ENCODE data around the gene LARGE1.

Gene LARGE1

DNA sequence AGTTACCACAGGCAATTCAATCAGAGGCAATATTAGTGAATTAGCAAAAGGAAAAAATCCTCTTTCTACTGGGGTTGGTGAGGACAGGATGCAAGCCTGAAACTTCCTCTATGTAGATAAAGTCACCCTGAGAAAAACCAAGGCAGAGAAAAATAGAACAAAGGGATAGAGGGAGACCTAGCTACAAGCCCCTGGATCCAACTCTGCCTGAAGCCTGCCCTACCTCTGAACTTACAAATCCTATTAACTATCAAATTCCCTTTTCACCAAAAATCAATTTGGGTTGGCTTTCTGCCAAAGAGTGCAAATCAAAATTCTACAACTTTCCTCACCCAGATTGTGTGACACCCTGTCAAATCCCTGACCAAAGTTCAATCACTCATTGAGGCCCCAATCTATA is 161.3 kb downstream of the LARGE1 start:
- DNase-seq, result no peak

DNA sequence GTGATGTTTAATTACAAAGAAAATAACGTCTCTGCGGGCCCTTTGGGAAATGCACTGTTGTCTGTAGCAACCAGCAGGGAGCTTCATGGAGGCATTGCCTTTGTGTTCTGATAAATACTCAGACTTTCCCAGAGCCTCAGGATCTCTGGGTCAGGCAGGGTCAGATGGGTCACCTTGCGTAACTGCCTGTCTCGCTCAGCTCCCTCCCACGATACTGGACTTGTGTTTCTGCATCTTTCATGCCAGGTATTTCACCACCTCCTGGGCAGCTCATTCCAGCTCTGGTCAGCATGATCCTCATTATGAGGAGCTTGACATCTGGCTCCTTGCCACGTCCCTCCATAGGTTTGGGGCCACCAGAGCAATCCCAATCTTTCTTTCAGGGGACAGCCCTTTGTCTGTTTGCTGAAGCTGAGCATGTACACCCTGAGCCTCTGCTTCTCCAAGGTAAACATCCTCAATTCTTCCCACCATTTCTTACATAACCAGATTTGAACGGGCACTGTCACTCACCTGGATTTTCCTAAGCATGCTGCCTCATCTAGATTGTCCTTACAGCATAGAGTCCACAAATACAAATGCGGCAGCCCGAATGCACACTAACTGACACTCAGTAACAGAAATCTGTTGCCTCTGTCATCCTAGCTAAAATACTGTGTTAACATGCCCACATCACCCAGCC is 162.3 kb downstream of the LARGE1 start:
- DNase-seq, result no peak

DNA sequence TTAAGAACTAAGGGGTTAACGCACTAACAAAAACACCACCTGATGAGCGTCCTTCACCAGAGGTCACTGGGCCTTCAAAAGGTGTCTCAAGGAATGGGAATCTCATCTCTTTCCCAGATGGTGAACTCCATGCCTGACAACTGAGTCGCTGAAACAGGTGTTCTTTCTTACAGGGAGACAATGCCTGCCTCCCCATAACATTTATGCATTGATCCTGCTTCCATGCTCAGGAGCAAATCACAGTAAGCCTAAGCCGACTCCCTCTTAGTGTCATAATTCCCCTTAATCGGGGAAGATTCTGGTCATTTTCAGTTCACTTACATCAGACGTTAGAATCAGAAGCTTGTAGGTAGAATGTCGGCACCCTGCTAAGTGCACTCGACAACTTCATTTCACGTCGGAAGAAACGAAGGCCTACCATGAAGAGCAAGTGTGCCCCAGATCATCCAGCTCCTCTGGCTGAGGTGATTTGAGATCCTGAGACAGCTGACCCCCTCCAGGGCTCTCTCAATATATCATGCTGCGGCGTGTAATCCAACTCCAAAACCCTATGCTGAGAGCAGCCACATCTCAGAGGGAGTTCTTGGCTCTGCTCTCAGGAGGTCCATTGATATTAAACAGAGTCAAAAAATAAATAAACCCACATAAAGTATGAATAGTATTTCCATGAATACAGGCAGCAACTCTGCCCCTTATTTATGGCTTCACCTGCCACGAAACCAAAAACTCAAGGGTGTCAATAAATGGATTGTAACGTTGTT is 163.1 kb downstream of the LARGE1 start:
- no peak for DNase-seq

GRCh38 chr22:33756508-33756949 is 163.7 kb downstream of the LARGE1 start:
- no peak for DNase-seq

DNA sequence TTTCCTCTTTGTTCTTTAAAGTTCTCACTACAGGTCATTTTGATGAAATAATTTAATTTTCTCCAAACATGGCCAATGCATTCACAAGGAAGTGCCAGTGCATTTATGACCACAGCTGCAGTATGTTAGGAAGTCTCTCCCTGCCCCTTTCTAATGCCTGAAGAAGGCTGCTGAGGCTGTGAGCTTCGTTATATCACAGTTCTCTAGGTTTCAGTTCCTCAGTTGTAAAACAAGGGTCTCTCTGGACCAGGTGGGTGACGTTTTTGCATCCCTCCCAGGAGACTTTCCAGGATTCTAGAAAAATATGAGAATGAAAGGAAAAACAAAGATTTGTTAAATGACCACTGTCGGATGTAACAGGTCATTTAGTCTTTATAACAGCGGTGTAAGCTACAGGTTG is 171.6 kb downstream of the LARGE1 start:
- DNase-seq, result no peak

GRCh38 chr22:33747576-33748180 is 172.6 kb downstream of the LARGE1 start:
- peak; percentile 88 for DNase-seq

GRCh38 chr22:33747029-33747428 is 173.2 kb downstream of the LARGE1 start:
- no peak for DNase-seq

- DNase-seq, result no peak
Measured at GRCh38 chr22:33746501-33746928, 173.8 kb downstream of the LARGE1 start.

GRCh38 chr22:33745501-33745900 is 174.8 kb downstream of the LARGE1 start:
- DNase-seq, result no peak

DNA sequence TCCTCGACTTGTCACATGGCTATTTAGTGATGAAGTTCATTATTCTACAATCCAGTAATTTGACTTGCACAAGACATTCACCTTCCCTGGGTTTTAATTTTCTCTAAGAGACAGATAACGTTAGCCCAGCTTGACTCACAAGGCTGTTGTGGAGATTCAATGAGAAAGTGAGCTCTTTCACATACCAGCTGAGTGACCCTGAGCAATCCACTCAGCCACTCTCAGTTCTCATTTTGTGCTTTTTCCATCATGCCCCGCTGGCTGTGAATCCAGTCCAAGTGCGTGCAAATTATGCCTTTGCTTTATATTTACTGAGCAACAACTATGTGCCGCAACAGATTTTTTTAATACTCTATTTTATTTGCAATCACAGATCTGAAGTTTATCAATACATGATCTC is 176.5 kb downstream of the LARGE1 start:
- no peak for DNase-seq

GRCh38 chr22:33741025-33741424 is 179.3 kb downstream of the LARGE1 start:
- no peak for DNase-seq

GRCh38 chr22:33739516-33739915 is 180.8 kb downstream of the LARGE1 start:
- DNase-seq, result no peak

- DNase-seq, result no peak
Measured at GRCh38 chr22:33737662-33738061, 182.6 kb downstream of the LARGE1 start.

GRCh38 chr22:33735978-33736377 is 184.3 kb downstream of the LARGE1 start:
- DNase-seq, result no peak

GRCh38 chr22:33728847-33729246 is 191.4 kb downstream of the LARGE1 start:
- no peak for DNase-seq

- DNase-seq, result no peak
Measured at GRCh38 chr22:33726294-33726734, 194.0 kb downstream of the LARGE1 start.

DNA sequence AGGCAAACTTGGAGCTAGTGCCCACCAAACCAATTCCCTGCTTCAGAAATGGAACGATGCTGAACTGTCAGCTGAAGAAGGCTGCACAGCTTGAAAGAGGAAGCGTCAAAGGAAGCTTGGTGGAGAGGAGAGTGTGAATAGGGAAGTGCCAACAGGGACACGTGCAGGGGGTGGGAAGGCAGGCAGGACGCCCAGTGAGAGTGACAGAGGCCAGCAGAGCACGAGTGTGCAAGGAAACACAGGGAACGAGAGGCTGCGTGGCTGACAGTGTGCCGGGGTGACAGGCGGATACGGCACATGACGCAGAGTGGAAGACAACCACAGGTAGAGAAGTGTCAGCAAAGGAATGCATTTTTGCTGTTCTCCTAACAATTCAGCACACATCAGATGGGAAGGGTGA is 196.4 kb downstream of the LARGE1 start:
- DNase-seq, result no peak

GRCh38 chr22:33722816-33723215 is 197.5 kb downstream of the LARGE1 start:
- no peak for DNase-seq

GRCh38 chr22:33720166-33720878 is 200.0 kb downstream of the LARGE1 start:
- no peak for DNase-seq

DNA sequence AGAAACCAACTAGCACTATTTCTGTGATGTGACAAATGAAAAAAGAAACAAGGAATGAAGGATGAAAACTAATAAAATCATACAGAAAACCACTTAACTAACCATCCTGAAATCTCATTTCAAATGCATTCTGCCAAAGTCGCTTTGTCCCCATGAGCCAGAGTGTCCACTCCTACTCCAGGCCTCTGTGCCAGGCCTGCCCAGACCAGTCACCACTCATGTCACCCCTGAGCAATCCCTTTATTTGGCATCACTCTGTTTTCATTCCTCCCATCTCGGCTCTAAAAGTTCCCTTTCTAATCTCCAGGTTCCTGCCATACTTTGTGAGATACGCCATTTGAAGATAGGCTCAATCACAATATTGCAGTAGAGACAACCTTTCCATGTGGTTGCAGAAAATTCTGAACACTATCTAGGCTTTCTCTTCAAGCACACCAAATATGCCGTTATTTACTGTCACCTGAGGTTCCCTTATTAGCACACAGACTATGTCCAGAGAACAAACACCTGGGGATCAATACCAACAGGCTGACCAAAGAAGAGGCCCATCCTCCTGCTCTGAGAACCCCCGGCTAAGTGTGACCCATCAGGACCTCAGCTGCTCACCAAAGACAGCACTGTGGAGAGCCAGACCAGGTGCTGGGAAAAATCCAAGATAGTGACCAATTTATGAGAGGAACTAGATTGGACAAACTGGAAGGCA is 202.4 kb downstream of the LARGE1 start:
- DNase-seq, result no peak

DNA sequence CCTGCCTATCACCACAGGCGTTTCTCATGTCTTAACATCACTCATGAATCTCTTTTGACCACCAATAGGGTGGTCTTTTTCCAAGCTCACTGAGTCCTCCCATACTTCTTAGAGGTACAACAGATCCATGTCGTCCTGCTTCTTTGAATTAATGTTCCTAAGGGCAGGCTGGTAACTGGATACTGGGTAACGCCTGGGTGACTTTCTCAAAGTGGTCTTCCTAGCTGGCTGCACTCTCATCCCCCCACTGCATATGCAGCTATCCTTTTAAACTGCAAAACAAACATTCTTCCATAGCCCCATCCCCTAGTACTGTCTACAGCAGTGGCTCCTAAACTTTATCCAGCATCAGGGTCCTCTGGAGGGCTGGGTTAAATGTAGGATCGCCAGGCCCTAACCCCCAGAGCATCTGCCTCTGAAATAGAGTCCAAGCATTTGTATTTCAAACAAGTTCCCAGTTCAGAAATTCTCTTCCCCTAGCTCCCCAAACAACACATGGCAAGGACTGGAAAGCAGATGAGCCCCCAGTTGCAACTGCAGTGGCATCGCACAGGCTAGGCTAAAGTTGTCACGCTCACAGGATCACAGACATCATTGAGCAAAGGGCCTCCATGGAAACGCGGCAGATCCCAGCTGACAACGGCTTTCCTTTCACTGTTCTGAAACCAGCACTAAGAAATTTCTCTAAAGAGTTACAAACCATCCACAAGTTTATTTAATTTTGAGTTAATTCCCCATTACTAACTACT is 204.9 kb downstream of the LARGE1 start:
- no peak for DNase-seq

GRCh38 chr22:33710326-33710725 is 209.9 kb downstream of the LARGE1 start:
- DNase-seq, result no peak

All from NCI-H1105 (cell line).